HepG2 (cell line): Measurements from ENCODE around the gene ITPK1. TPM values are rescaled to one million over a fixed set of nuclear protein-coding genes. Genes with fewer than 3 reads are reported as not detected.

Experiments
- ATAC-seq: fragments of 200-7000 bp; cut with Tn5 transposase; 3 replicates; pipeline ENCODE4 v1.9.1; 2020; ENCODE audit warnings: mild to moderate bottlenecking, moderate library complexity
- BruUV-seq: library from RNA; stranded (reverse); fragments of 400-500 nt; replicated peaks from 2 replicates; lab custom pipeline; 2021; lab: Mats Ljungman, UMichigan
- CTCF ChIA-PET: fragments of 300-600 bp; formaldehyde crosslinking; extraction: SDS; loops from one replicate; lab custom pipeline; 2021; ENCODE audit warnings: low total read pairs, inconsistent platforms, low intra/inter-chr PET ratio; lab: Yijun Ruan, JAX
- POLR2A ChIA-PET: fragments of 350-600 bp; sonication (Branson Sonifier 250); formaldehyde crosslinking; loops from one replicate; lab custom pipeline; 2020; ENCODE audit warnings: antibody characterized with exemption, inconsistent platforms; lab: Yijun Ruan, JAX
- DNase-seq: peaks from one replicate; pipeline ENCODE4 v3.0.0-alpha.2; 2015; ENCODE audit warnings: low spot score
- FAIRE-seq: peaks from 3 replicates; lab custom pipeline; 2011; peaks lifted over from hg19 to GRCh38; lab: Jason Lieb, UNC
- H2AFZ ChIP-seq: one replicate; pipeline ENCODE4 v1.6.1; 2011; ENCODE audit warnings: low read length, inconsistent platforms
- H3K27ac ChIP-seq: fragments of 300-600 bp; 3 replicates; pipeline ENCODE4 v1.8.0; 2011; ENCODE audit warnings: mixed run types, mild to moderate bottlenecking, mixed read lengths, low read length, inconsistent platforms; ENCODE audit not compliant: insufficient read depth; ENCODE audit errors: extremely low read length
- H3K27me3 ChIP-seq, 2 experiments: fragments of 200-600 bp in 1 of 2; 2 replicates in 1 of 2; 3 replicates in 1 of 2; pipeline versions ENCODE4 v1.6.0 to v1.8.0; 2011; ENCODE audit warnings: low read length in 2 of 2, mild to moderate bottlenecking in 2 of 2, moderate library complexity in 2 of 2, inconsistent platforms in 1 of 2; ENCODE audit not compliant: insufficient read depth in 2 of 2, control insufficient read depth in 1 of 2
- H3K36me3 ChIP-seq, 2 experiments: fragments of 200-600 bp in 1 of 2; replicated peaks in 1 of 2; 2 replicates in 1 of 2; 3 replicates in 1 of 2; pipeline versions ENCODE4 v1.5.1 to v1.8.0; 2011; ENCODE audit warnings: low read length in 2 of 2, inconsistent platforms in 1 of 2; ENCODE audit not compliant: insufficient read depth in 2 of 2, control insufficient read depth in 1 of 2
- H3K4me1 ChIP-seq: 2 replicates; pipeline ENCODE4 v1.5.1; 2012; ENCODE audit warnings: low read length, inconsistent platforms; ENCODE audit not compliant: insufficient read depth
- H3K4me2 ChIP-seq: 2 replicates; pipeline ENCODE4 v1.6.0; 2011; ENCODE audit warnings: low read depth, low read length, inconsistent platforms
- H3K4me3 ChIP-seq, 3 experiments: fragments of 200-600 bp in 1 of 3; sonication (generic), shearing (Covaris generic) in 1 of 3; replicated peaks in 1 of 3; 2 replicates each; pipeline ENCODE4 v1.5.1; 2011 to 2016; ENCODE audit warnings: low read length in 3 of 3, inconsistent platforms in 2 of 3, low read depth in 2 of 3, mild to moderate bottlenecking in 2 of 3, control low read depth in 1 of 3, mixed read lengths in 1 of 3; ENCODE audit not compliant: insufficient read depth in 1 of 3
- H3K79me2 ChIP-seq: one replicate; pipeline ENCODE4 v1.6.1; 2011; ENCODE audit warnings: low read length, inconsistent platforms; ENCODE audit not compliant: insufficient read depth
- H3K9ac ChIP-seq: 2 replicates; pipeline ENCODE4 v1.6.0; 2011; ENCODE audit warnings: mild to moderate bottlenecking, low read depth, low read length, inconsistent platforms; ENCODE audit not compliant: insufficient read depth
- H3K9me3 ChIP-seq: 2 replicates; pipeline ENCODE4 v1.5.1; 2012; ENCODE audit warnings: mild to moderate bottlenecking, low read length
- H4K20me1 ChIP-seq: 2 replicates; pipeline ENCODE4 v1.6.0; 2011; ENCODE audit warnings: inconsistent platforms, mild to moderate bottlenecking, low read length, moderate library complexity; ENCODE audit not compliant: insufficient read depth
- CEBPZ ChIP-seq: IDR thresholded peaks from 2 replicates; pipeline ENCODE4 v1.6.1; 2012; ENCODE audit warnings: low read length, improper control_type of control experiment
- ETV6 ChIP-seq: sonication (generic); formaldehyde crosslinking; conservative IDR thresholded peaks from 2 replicates; pipeline ENCODE4 v1.4.0; 2020; ENCODE audit warnings: missing genetic modification reagents
- GATA4 ChIP-seq: sonication (generic); IDR thresholded peaks from 2 replicates; pipeline ENCODE4 v1.6.1; 2016; ENCODE audit warnings: antibody characterized with exemption, low read depth, borderline replicate concordance
- HBP1 ChIP-seq: IDR thresholded peaks from 2 replicates; pipeline ENCODE4 v1.6.1; 2016; ENCODE audit warnings: low read depth, control low read depth
- HMGXB4 ChIP-seq, 2 experiments: sonication (generic) in 1 of 2; formaldehyde crosslinking in 1 of 2; IDR thresholded peaks; 2 replicates each; pipeline versions ENCODE4 v1.4.0 to v1.6.1; 2018 to 2020; ENCODE audit warnings: missing genetic modification reagents in 2 of 2, borderline replicate concordance in 1 of 2, low read depth in 1 of 2, mild to moderate bottlenecking in 1 of 2, missing biosample characterization in 1 of 2
- MAX ChIP-seq: IDR thresholded peaks from 2 replicates; pipeline ENCODE4 v1.6.1; 2012; ENCODE audit warnings: inconsistent platforms
- POLR2AphosphoS5 ChIP-seq: IDR thresholded peaks from 2 replicates; pipeline ENCODE4 v1.6.1; 2012; ENCODE audit warnings: low read depth, low read length
- RBAK ChIP-seq: sonication (generic); formaldehyde crosslinking; IDR thresholded peaks from 2 replicates; pipeline ENCODE4 v1.5.1; 2020; ENCODE audit warnings: mild to moderate bottlenecking, missing genetic modification reagents
- RNF2 ChIP-seq: fragments of 450-650 bp; conservative IDR thresholded peaks from 2 replicates; pipeline ENCODE4 v1.6.1; 2016; ENCODE audit warnings: low read depth
- SALL1 ChIP-seq: sonication (generic); formaldehyde crosslinking; IDR thresholded peaks from 2 replicates; pipeline ENCODE4 v1.8.0; 2022; ENCODE audit warnings: mild to moderate bottlenecking, missing genetic modification reagents
- SRF ChIP-seq: IDR thresholded peaks from 2 replicates; pipeline ENCODE4 v1.6.1; 2011; ENCODE audit warnings: mild to moderate bottlenecking, low read depth, low read length, moderate library complexity
- TEF ChIP-seq: sonication (generic); formaldehyde crosslinking; IDR thresholded peaks from 2 replicates; pipeline ENCODE4 v1.5.0; 2020; ENCODE audit warnings: missing genetic modification reagents
- ZKSCAN5 ChIP-seq: sonication (generic); formaldehyde crosslinking; IDR thresholded peaks from 2 replicates; pipeline ENCODE4 v1.5.1; 2020; ENCODE audit warnings: mild to moderate bottlenecking, missing genetic modification reagents
- ZMAT5 ChIP-seq: sonication (generic); formaldehyde crosslinking; IDR thresholded peaks from 2 replicates; pipeline ENCODE4 v1.5.0; 2020; ENCODE audit warnings: mild to moderate bottlenecking, low read depth, missing genetic modification reagents, borderline replicate concordance
- ZNF557 ChIP-seq: sonication (generic); formaldehyde crosslinking; IDR thresholded peaks from 2 replicates; pipeline ENCODE4 v1.4.0; 2020; ENCODE audit warnings: missing genetic modification reagents
- ZNF788 ChIP-seq: sonication (generic); formaldehyde crosslinking; IDR thresholded peaks from 2 replicates; pipeline ENCODE4 v1.5.0; 2020; ENCODE audit warnings: mild to moderate bottlenecking, missing genetic modification reagents, borderline replicate concordance
- ZSCAN22 ChIP-seq: sonication (generic); formaldehyde crosslinking; IDR thresholded peaks from 2 replicates; pipeline ENCODE4 v1.4.0; 2020; ENCODE audit warnings: mild to moderate bottlenecking, missing genetic modification reagents
- WGBS: methylation state at CpG from one replicate; pipeline ENCODE4 v1.1.6; 2017; ENCODE audit warnings: low lambda C conversion rate; 5-methylcytosine and 5-hydroxymethylcytosine counted together
- in situ Hi-C: cut with HindIII; loops from 2 replicates; pipeline ENCODE4 v1.10.0; 2017; ENCODE audit warnings: low pct_unique_long_range_greater_than_20kb; ENCODE audit not compliant: extremely low pct_ligation_motif_present
- intact Hi-C: fragments of 100-400 bp; cut with micrococcal nuclease; formaldehyde crosslinking; loops from one replicate; pipeline ENCODE4 v1.10.0; 2022; ENCODE audit not compliant: unreplicated experiment
- polyA plus RNA-seq, 8 experiments: library from polyadenylated mRNA; depleted of rRNA in 3 of 8; stranded (reverse) in 7 of 8; unstranded in 1 of 8; fragments of >200 nt; fragmentation: Illumina TruSeq in 4 of 8; extraction: Trizol in 4 of 8; gene quantifications; 2 replicates each; pipeline versions ENCODE4 v1.2.1 to v1.2.3, GENCODE V29; 2011 to 2016; ENCODE audit warnings: low read depth in 4 of 8, missing spikeins in 1 of 8, mixed read lengths in 1 of 8; ENCODE audit not compliant: insufficient read depth in 1 of 8
- total RNA-seq, 5 experiments: library from RNA; depleted of rRNA; stranded (reverse); fragments of >200 nt; fragmentation: Illumina TruSeq; extraction: Trizol; gene quantifications; 2 replicates each; pipeline ENCODE4 v1.2.3, GENCODE V29; 2016; ENCODE audit warnings: low read depth in 1 of 5

Gene ITPK1
- total and polyA plus RNA-seq, 2 of the 13 experiments (the other 11 are each of a cell fraction or from before 2014, with no cell fraction given) = 20.5 to 47.5 TPM

- peaks cover 51% of the 10 kb centered on the region for H3K4me1 ChIP-seq
- DNase-seq = no peak
- BruUV-seq = no TSS peak
- in situ Hi-C loops = no loop called here
- 0 out of 2 replicates have a peak overlapping the region, but pooled peaks have one; percentile 20 for H3K9ac ChIP-seq
- H4K20me1 ChIP-seq = 0 out of 2 replicates have a peak, but pooled peaks cover 4% of the 10 kb centered on the region
- H3K27ac ChIP-seq = peak overlapping the region; percentile 34
- ATAC-seq = peak; percentile 65
- H3K79me2 ChIP-seq = no peaks in the 10 kb centered on the region
- 41% methylated on average over 5 of the region's 9 CpGs for WGBS
- ChIA-PET CTCF (no interaction called here), POLR2A (no interaction called here)
- no peaks in the 10 kb centered on the region for H3K27me3 ChIP-seq
- H3K36me3 ChIP-seq = no peaks in the 10 kb centered on the region
- peak overlapping the region; percentile 47 for H3K4me2 ChIP-seq
- no peaks in the 10 kb centered on the region for H3K9me3 ChIP-seq
- intact Hi-C loops = no loop called here
- no peak overlapping the region for H2AFZ ChIP-seq
- peak; percentile 23 for FAIRE-seq
- peak overlapping the region in 1 of 3 experiments; percentile 17; a peak in 1 of 6 replicates for H3K4me3 ChIP-seq
- TF ChIP-seq ZMAT5 (no peak), ETV6 (CRISPR knock-in tag) (no peak), MAX (no peak), HMGXB4 (CRISPR knock-in tag; IDR thresholded peaks at IDR 0.05; ENCODE audit: borderline replicate concordance in 1 of 2, low read depth in 1 of 2) (no peak), CEBPZ (no peak), SRF (no peak), RBAK (no peak), ZKSCAN5 (CRISPR knock-in tag) (no peak), TEF (no peak), POLR2AphosphoS5 (no peak), GATA4 (no peak), ZNF557 (CRISPR knock-in tag) (no peak), SALL1 (CRISPR knock-in tag) (peak; percentile 15; the same call in 1 of the 2 replicates), HBP1 (no peak), ZSCAN22 (no peak), ZNF788 (CRISPR knock-in tag) (no peak), RNF2 (no peak)
These were observed 55.7 kb downstream of the ITPK1 start for GRCh38 chr14:93059917-93060545.
